ENCODE data around the gene CCNY.

The CCNY gene

DNA sequence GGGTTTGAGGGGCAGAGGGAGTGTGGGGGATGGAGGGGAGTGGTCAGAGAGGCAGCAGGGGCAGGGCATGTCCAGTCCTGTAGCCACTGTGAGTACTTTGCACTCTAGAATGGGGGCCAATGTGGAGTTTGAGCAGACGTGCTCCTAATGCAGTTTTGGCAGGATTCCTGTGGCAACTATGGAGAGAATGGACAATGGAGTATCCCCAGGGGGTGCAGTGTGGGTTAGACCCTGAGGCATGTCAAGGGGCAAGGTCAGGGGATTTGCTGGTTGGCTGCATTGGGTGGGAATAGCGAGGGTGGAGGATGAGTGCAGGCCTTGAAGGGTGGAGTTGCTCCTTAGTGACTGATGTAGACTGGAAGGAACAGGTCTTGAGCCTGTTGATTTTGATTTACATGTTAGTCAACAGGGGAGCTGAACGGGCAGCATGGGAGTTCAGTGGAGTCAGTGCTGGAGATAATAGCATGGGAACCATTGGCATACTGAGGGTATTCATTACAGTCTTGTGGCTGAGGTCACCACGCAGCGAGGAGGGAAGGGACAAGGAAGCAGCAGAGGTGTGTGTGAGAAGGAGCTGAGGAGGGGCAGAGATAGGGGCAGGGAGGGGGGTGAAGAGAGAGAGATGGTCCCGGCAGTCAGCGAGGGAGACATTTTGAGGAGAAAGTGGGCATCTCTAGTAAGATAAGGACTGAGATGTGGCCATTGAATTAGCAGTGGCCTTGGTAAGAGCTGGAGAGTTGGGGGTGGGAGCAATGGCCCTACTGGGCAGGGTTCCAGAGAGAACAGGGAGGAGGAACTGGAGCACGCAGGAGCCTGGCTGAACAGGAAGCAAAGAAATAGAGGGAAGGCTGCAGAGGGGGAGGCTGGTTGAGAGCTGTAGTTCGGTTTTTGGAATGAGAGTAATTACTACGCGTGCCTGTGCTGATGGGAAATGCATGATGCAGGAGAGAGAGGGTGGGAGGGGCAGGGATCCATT lies 112.7 kb downstream of the CCNY start:
- in situ Hi-C loops (cut with HindIII; ENCODE audit: low pct_ligation_motif_present, low sequenced_read_pairs): no loop called here
- no peak for DNase-seq
- H3K27ac ChIP-seq: no peak overlapping the region
- H3K36me3 ChIP-seq (replicated peaks): no peaks in the 10 kb centered on the region
- H3K4me3 ChIP-seq (ENCODE audit: low read depth, low read length): no peak overlapping the region
- H3K27me3 ChIP-seq (replicated peaks): no peaks in the 10 kb centered on the region
- TF ChIP-seq, protein P1, sequence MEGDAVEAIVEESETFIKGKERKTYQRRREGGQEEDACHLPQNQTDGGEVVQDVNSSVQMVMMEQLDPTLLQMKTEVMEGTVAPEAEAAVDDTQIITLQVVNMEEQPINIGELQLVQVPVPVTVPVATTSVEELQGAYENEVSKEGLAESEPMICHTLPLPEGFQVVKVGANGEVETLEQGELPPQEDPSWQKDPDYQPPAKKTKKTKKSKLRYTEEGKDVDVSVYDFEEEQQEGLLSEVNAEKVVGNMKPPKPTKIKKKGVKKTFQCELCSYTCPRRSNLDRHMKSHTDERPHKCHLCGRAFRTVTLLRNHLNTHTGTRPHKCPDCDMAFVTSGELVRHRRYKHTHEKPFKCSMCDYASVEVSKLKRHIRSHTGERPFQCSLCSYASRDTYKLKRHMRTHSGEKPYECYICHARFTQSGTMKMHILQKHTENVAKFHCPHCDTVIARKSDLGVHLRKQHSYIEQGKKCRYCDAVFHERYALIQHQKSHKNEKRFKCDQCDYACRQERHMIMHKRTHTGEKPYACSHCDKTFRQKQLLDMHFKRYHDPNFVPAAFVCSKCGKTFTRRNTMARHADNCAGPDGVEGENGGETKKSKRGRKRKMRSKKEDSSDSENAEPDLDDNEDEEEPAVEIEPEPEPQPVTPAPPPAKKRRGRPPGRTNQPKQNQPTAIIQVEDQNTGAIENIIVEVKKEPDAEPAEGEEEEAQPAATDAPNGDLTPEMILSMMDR (IDR thresholded peaks at IDR 0.05; ENCODE audit: low read depth, low read length, missing control alignments): no peak

GRCh38 chr10:35449944-35450343 lies 113.6 kb downstream of the CCNY start:
- no peak overlapping the region for H3K27ac ChIP-seq
- no peak overlapping the region for H3K4me3 ChIP-seq (ENCODE audit: low read depth, low read length)
- in situ Hi-C loops (cut with HindIII; ENCODE audit: low pct_ligation_motif_present, low sequenced_read_pairs): no loop called here
- H3K27me3 ChIP-seq (replicated peaks): no peaks in the 10 kb centered on the region
- no peak for DNase-seq
- TF ChIP-seq, protein P1 (IDR thresholded peaks at IDR 0.05; ENCODE audit: low read depth, low read length, missing control alignments): no peak
- no peaks in the 10 kb centered on the region for H3K36me3 ChIP-seq (replicated peaks)

DNA sequence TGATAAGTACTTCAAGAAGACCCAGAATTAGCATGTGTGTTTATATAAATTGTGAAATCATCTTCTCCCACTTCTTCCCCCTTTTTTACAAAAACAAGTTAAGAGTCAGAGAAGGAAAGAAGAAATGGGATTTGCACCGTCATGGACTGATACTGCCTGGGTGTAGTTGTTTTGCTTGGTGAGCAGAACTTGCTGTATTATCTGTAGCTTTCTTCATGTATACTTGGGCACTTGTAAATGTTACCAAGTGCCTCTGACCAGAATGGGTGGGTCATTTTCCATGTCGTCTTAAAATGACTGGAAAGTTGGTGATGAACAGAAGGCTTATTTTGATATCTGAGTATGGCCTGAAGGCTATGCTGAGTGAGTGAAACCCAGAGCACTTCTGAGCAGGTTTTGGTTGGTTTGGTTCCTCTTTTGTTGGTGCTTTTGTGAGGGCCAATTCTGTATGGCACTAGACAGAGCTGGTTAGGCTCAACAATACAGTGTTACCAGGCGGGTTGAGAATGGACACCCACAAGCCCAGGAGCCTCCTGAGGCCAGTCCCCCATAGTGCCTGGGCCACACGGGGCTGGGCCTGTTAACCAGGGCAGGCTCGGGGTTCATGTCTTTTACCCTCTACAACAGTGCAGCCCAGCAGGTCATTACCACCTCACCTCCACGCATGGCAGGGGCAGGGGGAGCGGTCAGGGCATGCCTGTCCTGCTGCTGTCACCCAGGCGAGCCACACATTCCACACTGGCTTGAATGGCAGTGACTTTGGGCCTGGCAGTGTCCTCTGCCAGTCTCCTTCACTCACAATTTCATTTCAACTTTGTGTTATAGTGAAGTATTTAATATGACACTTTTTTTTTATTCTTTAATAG lies 115.1 kb downstream of the CCNY start:
- H3K4me3 ChIP-seq (ENCODE audit: low read depth, low read length): no peak overlapping the region
- no peaks in the 10 kb centered on the region for H3K27me3 ChIP-seq (replicated peaks)
- TF ChIP-seq, protein P1 (IDR thresholded peaks at IDR 0.05; ENCODE audit: low read depth, low read length, missing control alignments): no peak
- no peak for DNase-seq
- H3K27ac ChIP-seq: no peak overlapping the region
- H3K36me3 ChIP-seq (replicated peaks): no peaks in the 10 kb centered on the region
- in situ Hi-C loops (cut with HindIII; ENCODE audit: low pct_ligation_motif_present, low sequenced_read_pairs): no loop called here

DNA sequence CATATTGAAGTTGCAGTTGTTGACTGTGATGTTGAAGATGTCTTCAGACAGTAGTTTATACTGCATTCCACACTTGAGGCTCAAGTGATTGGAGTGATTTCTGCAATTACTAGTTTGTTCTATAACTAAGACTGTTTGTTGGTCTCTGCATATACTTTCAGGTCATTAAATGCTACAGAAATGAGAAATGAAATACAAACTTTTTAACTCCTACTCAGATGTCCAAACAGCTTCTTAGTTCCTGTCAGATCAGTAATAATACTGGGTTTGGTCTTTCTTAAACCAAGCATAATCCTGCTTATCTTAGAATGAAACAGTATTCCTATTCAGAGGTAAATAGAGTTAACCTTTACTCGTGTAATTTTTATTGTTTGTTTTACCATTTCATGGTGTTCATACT lies 115.9 kb downstream of the CCNY start:
- H3K4me3 ChIP-seq (ENCODE audit: low read depth, low read length): no peak overlapping the region
- TF ChIP-seq, protein P1 (IDR thresholded peaks at IDR 0.05; ENCODE audit: low read depth, low read length, missing control alignments): no peak
- no peaks in the 10 kb centered on the region for H3K36me3 ChIP-seq (replicated peaks)
- H3K27me3 ChIP-seq (replicated peaks): no peaks in the 10 kb centered on the region
- in situ Hi-C loops (cut with HindIII; ENCODE audit: low pct_ligation_motif_present, low sequenced_read_pairs): no loop called here
- no peak for DNase-seq
- no peak overlapping the region for H3K27ac ChIP-seq

DNA sequence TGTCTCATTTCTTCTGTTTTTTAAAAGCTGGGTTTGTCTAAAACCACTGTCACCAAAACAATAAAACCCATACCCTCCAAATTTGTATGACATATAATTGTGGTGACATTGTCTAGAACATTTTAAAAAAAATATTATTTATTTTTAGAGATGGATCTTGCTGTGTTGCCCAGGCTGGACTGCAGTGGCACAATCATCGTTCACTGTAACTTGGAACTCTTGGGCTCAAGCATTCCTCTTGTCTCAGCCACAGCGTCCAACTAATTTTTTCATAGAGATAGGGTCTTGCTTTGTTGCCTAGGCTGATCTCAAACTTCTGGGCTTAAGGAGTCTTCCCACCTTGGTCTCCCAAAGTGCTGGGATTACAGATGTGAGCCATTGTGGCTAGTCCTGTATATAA lies 116.5 kb downstream of the CCNY start:
- Histone ChIP-seq H3K27ac (no peak overlapping the region), H3K36me3 (replicated peaks) (no peaks in the 10 kb centered on the region), H3K4me3 (ENCODE audit: low read depth, low read length) (no peak overlapping the region), H3K27me3 (replicated peaks) (no peaks in the 10 kb centered on the region)
- no peak for DNase-seq
- in situ Hi-C loops (cut with HindIII; ENCODE audit: low pct_ligation_motif_present, low sequenced_read_pairs): no loop called here
- TF ChIP-seq, protein P1 (IDR thresholded peaks at IDR 0.05; ENCODE audit: low read depth, low read length, missing control alignments): no peak

Measured in brain microvascular endothelial cell (primary cell).